ENCODE data around the gene LRP6.

DNA sequence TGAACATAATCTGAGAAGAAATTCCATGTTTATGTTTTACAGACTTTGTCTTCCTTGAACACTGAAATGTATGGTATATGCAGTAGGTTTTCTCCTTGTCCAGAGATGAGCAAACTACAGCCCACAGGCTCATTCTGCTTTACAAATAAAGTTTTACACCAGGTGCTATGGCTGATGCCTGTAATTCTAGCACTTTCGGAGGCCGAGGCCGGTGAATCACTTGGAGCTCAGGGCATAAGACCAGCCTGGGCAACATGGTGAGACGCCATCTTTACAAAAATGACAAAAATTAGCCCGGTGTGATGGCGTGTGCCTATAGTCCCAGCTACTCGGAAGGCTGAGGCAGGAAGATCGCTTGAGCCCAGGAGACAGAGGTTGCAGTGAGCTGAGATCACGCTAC is 64.7 kb downstream of the LRP6 start:
- TF ChIP-seq, protein P1, sequence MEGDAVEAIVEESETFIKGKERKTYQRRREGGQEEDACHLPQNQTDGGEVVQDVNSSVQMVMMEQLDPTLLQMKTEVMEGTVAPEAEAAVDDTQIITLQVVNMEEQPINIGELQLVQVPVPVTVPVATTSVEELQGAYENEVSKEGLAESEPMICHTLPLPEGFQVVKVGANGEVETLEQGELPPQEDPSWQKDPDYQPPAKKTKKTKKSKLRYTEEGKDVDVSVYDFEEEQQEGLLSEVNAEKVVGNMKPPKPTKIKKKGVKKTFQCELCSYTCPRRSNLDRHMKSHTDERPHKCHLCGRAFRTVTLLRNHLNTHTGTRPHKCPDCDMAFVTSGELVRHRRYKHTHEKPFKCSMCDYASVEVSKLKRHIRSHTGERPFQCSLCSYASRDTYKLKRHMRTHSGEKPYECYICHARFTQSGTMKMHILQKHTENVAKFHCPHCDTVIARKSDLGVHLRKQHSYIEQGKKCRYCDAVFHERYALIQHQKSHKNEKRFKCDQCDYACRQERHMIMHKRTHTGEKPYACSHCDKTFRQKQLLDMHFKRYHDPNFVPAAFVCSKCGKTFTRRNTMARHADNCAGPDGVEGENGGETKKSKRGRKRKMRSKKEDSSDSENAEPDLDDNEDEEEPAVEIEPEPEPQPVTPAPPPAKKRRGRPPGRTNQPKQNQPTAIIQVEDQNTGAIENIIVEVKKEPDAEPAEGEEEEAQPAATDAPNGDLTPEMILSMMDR (IDR thresholded peaks at IDR 0.05) = no peak
- TF ChIP-seq POLR2A (IDR thresholded peaks at IDR 0.05) = no peak
